Measurements from ENCODE around the gene MTHFD1L.
"Not testable (repeated sequence)": the region's sequence is repeated elsewhere in the genome, so short reads cannot be mapped to it uniquely, and the experiment has no call there.

Gene MTHFD1L

DNA sequence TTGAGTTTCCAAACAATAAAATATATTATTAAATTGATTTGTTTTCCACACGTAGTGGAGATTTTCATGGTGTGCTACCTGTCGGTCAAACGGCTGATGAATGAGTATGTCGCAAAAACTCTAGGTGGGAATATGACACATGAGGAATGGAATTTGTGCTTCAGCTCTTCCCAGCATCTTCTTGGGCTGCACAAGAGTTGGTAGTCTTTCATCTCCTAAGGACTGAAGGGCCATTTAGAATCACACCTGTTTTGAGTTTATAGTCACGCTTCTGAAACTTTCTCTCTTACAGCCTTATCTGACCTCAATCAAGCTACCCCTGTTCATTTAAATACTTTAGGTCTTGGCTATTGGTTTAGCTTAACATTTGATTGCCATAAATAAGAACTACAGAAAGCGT lies 216.6 kb downstream of the MTHFD1L start:
- TF ChIP-seq, protein P1, sequence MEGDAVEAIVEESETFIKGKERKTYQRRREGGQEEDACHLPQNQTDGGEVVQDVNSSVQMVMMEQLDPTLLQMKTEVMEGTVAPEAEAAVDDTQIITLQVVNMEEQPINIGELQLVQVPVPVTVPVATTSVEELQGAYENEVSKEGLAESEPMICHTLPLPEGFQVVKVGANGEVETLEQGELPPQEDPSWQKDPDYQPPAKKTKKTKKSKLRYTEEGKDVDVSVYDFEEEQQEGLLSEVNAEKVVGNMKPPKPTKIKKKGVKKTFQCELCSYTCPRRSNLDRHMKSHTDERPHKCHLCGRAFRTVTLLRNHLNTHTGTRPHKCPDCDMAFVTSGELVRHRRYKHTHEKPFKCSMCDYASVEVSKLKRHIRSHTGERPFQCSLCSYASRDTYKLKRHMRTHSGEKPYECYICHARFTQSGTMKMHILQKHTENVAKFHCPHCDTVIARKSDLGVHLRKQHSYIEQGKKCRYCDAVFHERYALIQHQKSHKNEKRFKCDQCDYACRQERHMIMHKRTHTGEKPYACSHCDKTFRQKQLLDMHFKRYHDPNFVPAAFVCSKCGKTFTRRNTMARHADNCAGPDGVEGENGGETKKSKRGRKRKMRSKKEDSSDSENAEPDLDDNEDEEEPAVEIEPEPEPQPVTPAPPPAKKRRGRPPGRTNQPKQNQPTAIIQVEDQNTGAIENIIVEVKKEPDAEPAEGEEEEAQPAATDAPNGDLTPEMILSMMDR (conservative IDR thresholded peaks at IDR 0.05; ENCODE audit: low read depth, low read length) = no peak

GRCh38 chr6:151084275-151084674 lies 218.8 kb downstream of the MTHFD1L start:
- Histone ChIP-seq H3K27me3 (ENCODE audit: insufficient read depth, low read depth) (no peaks in the 10 kb centered on the region), H3K4me2 (no peak overlapping the region), H3K9ac (no peak overlapping the region), H3K79me2 (ENCODE audit: insufficient read depth, low read depth) (no peaks in the 10 kb centered on the region), H3K27ac (no peak overlapping the region), H3K36me3 (ENCODE audit: insufficient read depth) (no peaks in the 10 kb centered on the region), H3K4me1 (ENCODE audit: low read depth, poor library complexity, severe bottlenecking) (no peaks in the 10 kb centered on the region), H4K20me1 (ENCODE audit: insufficient read depth) (no peaks in the 10 kb centered on the region), H2AFZ (ENCODE audit: low read depth) (no peak overlapping the region), H3K4me3 (IDR thresholded peaks at IDR 0.05; ENCODE audit: insufficient read depth, low read depth, low read length) (no peak overlapping the region)
- TF ChIP-seq, protein P1 (conservative IDR thresholded peaks at IDR 0.05; ENCODE audit: low read depth, low read length) = no peak

More for the DNA sequence above, 216.6 kb downstream of the MTHFD1L start:
- Histone ChIP-seq H3K79me2 (ENCODE audit: insufficient read depth, low read depth) (no peaks in the 10 kb centered on the region), H3K4me3 (IDR thresholded peaks at IDR 0.05; ENCODE audit: insufficient read depth, low read depth, low read length) (no peak overlapping the region), H3K36me3 (ENCODE audit: insufficient read depth) (no peaks in the 10 kb centered on the region), H3K4me2 (no peak overlapping the region), H3K9ac (no peak overlapping the region), H3K27me3 (ENCODE audit: insufficient read depth, low read depth) (no peaks in the 10 kb centered on the region), H3K27ac (no peak overlapping the region), H4K20me1 (ENCODE audit: insufficient read depth) (no peaks in the 10 kb centered on the region), H2AFZ (ENCODE audit: low read depth) (no peak overlapping the region), H3K4me1 (ENCODE audit: low read depth, poor library complexity, severe bottlenecking) (no peaks in the 10 kb centered on the region)

- H3K4me2 ChIP-seq; H3K79me2 ChIP-seq (ENCODE audit: insufficient read depth, low read depth); H2AFZ ChIP-seq (ENCODE audit: low read depth); H3K27me3 ChIP-seq (ENCODE audit: insufficient read depth, low read depth); H3K27ac ChIP-seq; H3K36me3 ChIP-seq (ENCODE audit: insufficient read depth); H3K4me3 ChIP-seq (IDR thresholded peaks at IDR 0.05; ENCODE audit: insufficient read depth, low read depth, low read length); H3K9ac ChIP-seq; H4K20me1 ChIP-seq (ENCODE audit: insufficient read depth); H3K4me1 ChIP-seq (ENCODE audit: low read depth, poor library complexity, severe bottlenecking): not testable (repeated sequence)
Measured at GRCh38 chr6:151087055-151087454, 221.6 kb downstream of the MTHFD1L start.

GRCh38 chr6:151087861-151088598 lies 222.5 kb downstream of the MTHFD1L start:
- TF ChIP-seq, protein P1 (conservative IDR thresholded peaks at IDR 0.05; ENCODE audit: low read depth, low read length) = no peak
- H3K36me3 ChIP-seq (ENCODE audit: insufficient read depth) = no peaks in the 10 kb centered on the region
- H3K9ac ChIP-seq = no peak overlapping the region
- H2AFZ ChIP-seq (ENCODE audit: low read depth) = no peak overlapping the region
- H3K4me1 ChIP-seq (ENCODE audit: low read depth, poor library complexity, severe bottlenecking) = no peaks in the 10 kb centered on the region
- H3K27ac ChIP-seq = no peak overlapping the region
- H3K79me2 ChIP-seq (ENCODE audit: insufficient read depth, low read depth) = no peaks in the 10 kb centered on the region
- no peaks in the 10 kb centered on the region for H3K27me3 ChIP-seq (ENCODE audit: insufficient read depth, low read depth)
- H3K4me3 ChIP-seq (IDR thresholded peaks at IDR 0.05; ENCODE audit: insufficient read depth, low read depth, low read length) = no peak overlapping the region
- no peaks in the 10 kb centered on the region for H4K20me1 ChIP-seq (ENCODE audit: insufficient read depth)
- no peak overlapping the region for H3K4me2 ChIP-seq

DNA sequence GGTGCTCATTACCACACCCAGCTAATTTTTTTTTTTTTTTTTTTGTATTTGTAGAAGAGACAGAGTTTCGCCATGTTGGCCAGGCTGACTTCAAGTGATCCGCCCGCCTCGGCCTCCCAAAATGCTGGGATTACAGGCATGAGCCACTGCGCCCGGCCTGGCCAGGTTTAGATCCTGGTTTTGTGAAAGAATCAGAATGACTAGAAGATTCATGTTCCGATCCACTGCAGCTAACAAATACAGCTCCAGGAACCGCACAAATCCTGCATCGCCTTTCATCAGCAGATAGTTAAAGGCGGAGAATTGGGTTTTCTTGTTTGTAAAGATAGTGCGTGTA lies 223.1 kb downstream of the MTHFD1L start:
- H3K27me3 ChIP-seq (ENCODE audit: insufficient read depth, low read depth) = no peaks in the 10 kb centered on the region
- H4K20me1 ChIP-seq (ENCODE audit: insufficient read depth) = no peaks in the 10 kb centered on the region
- no peak overlapping the region for H3K9ac ChIP-seq
- H3K4me3 ChIP-seq (IDR thresholded peaks at IDR 0.05; ENCODE audit: insufficient read depth, low read depth, low read length) = no peak overlapping the region
- TF ChIP-seq, protein P1 (conservative IDR thresholded peaks at IDR 0.05; ENCODE audit: low read depth, low read length) = no peak
- H3K4me2 ChIP-seq = no peak overlapping the region
- no peaks in the 10 kb centered on the region for H3K79me2 ChIP-seq (ENCODE audit: insufficient read depth, low read depth)
- no peaks in the 10 kb centered on the region for H3K36me3 ChIP-seq (ENCODE audit: insufficient read depth)
- no peaks in the 10 kb centered on the region for H3K4me1 ChIP-seq (ENCODE audit: low read depth, poor library complexity, severe bottlenecking)
- H3K27ac ChIP-seq = no peak overlapping the region
- no peak overlapping the region for H2AFZ ChIP-seq (ENCODE audit: low read depth)

All from KMS-11 (cell line).